ENCODE data around the gene AASDHPPT.

The AASDHPPT gene

GRCh38 chr11:106076171-106076918, 1.1 kb upstream of the AASDHPPT start:
- peak overlapping the region; percentile 72 for H2AFZ ChIP-seq (ENCODE audit: low read length)
- H3K36me3 ChIP-seq (ENCODE audit: insufficient read depth, low read length), result no peaks in the 10 kb centered on the region
- TF ChIP-seq EZH2phosphoT487 (IDR thresholded peaks at IDR 0.05; ENCODE audit: borderline replicate concordance) (no peak), CTCF (conservative IDR thresholded peaks at IDR 0.05; ENCODE audit: low read length) (no peak)
- peak overlapping the region; percentile 88 for H3K4me2 ChIP-seq (ENCODE audit: low read depth, low read length, poor library complexity, severe bottlenecking)
- H4K20me1 ChIP-seq (ENCODE audit: insufficient read depth, low read length, poor library complexity, severe bottlenecking), result peaks cover 38% of the 10 kb centered on the region
- peaks cover 39% of the 10 kb centered on the region for H3K79me2 ChIP-seq (ENCODE audit: insufficient read depth, low read length)
- H3K9me2 ChIP-seq (replicated peaks; ENCODE audit: low read depth, low read length), result no peaks in the 10 kb centered on the region
- H3F3A ChIP-seq (ENCODE audit: low read depth), result no peaks in the 10 kb centered on the region
- H3K9me3 ChIP-seq (ENCODE audit: insufficient read depth, low read depth, low read length), result no peaks in the 10 kb centered on the region
- H3K4me1 ChIP-seq (ENCODE audit: insufficient read depth, low read length, poor library complexity, severe bottlenecking), result peaks cover 43% of the 10 kb centered on the region
- H3K4me3 ChIP-seq (ENCODE audit: low read length, poor library complexity, severe bottlenecking), result peak overlapping the region; percentile 86
- H3K9ac ChIP-seq (ENCODE audit: low read depth, low read length, poor library complexity, severe bottlenecking), result peak overlapping the region; percentile 73
- no peaks in the 10 kb centered on the region for H3K27me3 ChIP-seq (ENCODE audit: insufficient read depth, low read length, poor library complexity, severe bottlenecking)

GRCh38 chr11:106076919-106077608, 398 bp upstream of the AASDHPPT start, which contains the start of gene KBTBD3:
Gene KBTBD3, minus strand, starts transcription at chr11:106077347. Its CDS starts 18,250 bp downstream, at chr11:106059097.
- peak; percentile 56 for TF ChIP-seq CTCF (conservative IDR thresholded peaks at IDR 0.05; ENCODE audit: low read length)
- TF ChIP-seq EZH2phosphoT487 (IDR thresholded peaks at IDR 0.05; ENCODE audit: borderline replicate concordance), result no peak
- Histone ChIP-seq H3K27me3 (ENCODE audit: insufficient read depth, low read length, poor library complexity, severe bottlenecking) (no peaks in the 10 kb centered on the region), H3F3A (ENCODE audit: low read depth) (no peaks in the 10 kb centered on the region), H3K4me2 (ENCODE audit: low read depth, low read length, poor library complexity, severe bottlenecking) (peak within 1 kb of the TSS; percentile 88), H3K36me3 (ENCODE audit: insufficient read depth, low read length) (no peaks in the 10 kb centered on the region), H3K4me1 (ENCODE audit: insufficient read depth, low read length, poor library complexity, severe bottlenecking) (peaks cover 46% of the 10 kb centered on the region), H3K79me2 (ENCODE audit: insufficient read depth, low read length) (peaks cover 45% of the 10 kb centered on the region), H3K4me3 (ENCODE audit: low read length, poor library complexity, severe bottlenecking) (peak within 1 kb of the TSS; percentile 86), H3K9me2 (replicated peaks; ENCODE audit: low read depth, low read length) (no peaks in the 10 kb centered on the region), H2AFZ (ENCODE audit: low read length) (peak within 1 kb of the TSS; percentile 98), H4K20me1 (ENCODE audit: insufficient read depth, low read length, poor library complexity, severe bottlenecking) (peaks cover 41% of the 10 kb centered on the region), H3K9ac (ENCODE audit: low read depth, low read length, poor library complexity, severe bottlenecking) (peak within 1 kb of the TSS; percentile 96), H3K9me3 (ENCODE audit: insufficient read depth, low read depth, low read length) (no peaks in the 10 kb centered on the region)

GRCh38 chr11:106082096-106082495, 4.6 kb downstream of the AASDHPPT start:
- Histone ChIP-seq H3K27me3 (ENCODE audit: insufficient read depth, low read length, poor library complexity, severe bottlenecking) (no peaks in the 10 kb centered on the region), H3K79me2 (ENCODE audit: insufficient read depth, low read length) (peaks cover 93% of the 10 kb centered on the region), H3F3A (ENCODE audit: low read depth) (no peaks in the 10 kb centered on the region), H3K9me2 (replicated peaks; ENCODE audit: low read depth, low read length) (no peaks in the 10 kb centered on the region), H3K9ac (ENCODE audit: low read depth, low read length, poor library complexity, severe bottlenecking) (peak overlapping the region; percentile 50), H2AFZ (ENCODE audit: low read length) (no peak overlapping the region), H3K36me3 (ENCODE audit: insufficient read depth, low read length) (0 out of 2 replicates have a peak, but pooled peaks cover 3% of the 10 kb centered on the region), H3K4me2 (ENCODE audit: low read depth, low read length, poor library complexity, severe bottlenecking) (peak overlapping the region; percentile 83), H4K20me1 (ENCODE audit: insufficient read depth, low read length, poor library complexity, severe bottlenecking) (peaks cover 83% of the 10 kb centered on the region), H3K4me1 (ENCODE audit: insufficient read depth, low read length, poor library complexity, severe bottlenecking) (peaks cover 63% of the 10 kb centered on the region), H3K4me3 (ENCODE audit: low read length, poor library complexity, severe bottlenecking) (peak overlapping the region; percentile 68), H3K9me3 (ENCODE audit: insufficient read depth, low read depth, low read length) (no peaks in the 10 kb centered on the region)
- TF ChIP-seq EZH2phosphoT487 (IDR thresholded peaks at IDR 0.05; ENCODE audit: borderline replicate concordance) (no peak), CTCF (conservative IDR thresholded peaks at IDR 0.05; ENCODE audit: low read length) (no peak)
